ENCODE results near the gene SGMS1. TPM values are rescaled to one million over a fixed set of nuclear protein-coding genes. Genes with fewer than 3 reads are reported as not detected.

SGMS1 gene
- polyA plus RNA-seq, 1 donor from 2014 or later, result 8.0 TPM

DNA sequence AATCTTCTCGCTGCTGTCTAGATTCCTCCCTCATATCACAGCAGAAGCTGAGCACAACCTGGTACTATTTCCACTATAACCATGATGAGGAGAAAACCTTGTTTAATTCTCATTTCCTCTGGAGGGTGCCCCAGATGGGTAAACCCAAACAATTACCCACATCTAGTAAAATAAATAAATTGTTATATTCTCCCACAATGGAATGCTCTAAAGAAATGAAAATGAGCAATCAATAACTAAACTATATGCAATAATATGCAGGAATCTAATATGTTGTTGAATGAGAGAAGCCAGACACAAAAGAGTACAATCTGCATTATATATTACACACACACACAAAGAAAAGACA is 37.0 kb downstream of the SGMS1 start:
- no peak for TF ChIP-seq EZH2 (IDR thresholded peaks at IDR 0.05; ENCODE audit: borderline replicate concordance, insufficient read depth, low read length, poor library complexity, severe bottlenecking)
- TF ChIP-seq SMC3 (conservative IDR thresholded peaks at IDR 0.05; ENCODE audit: poor library complexity), result no peak
- no peak for TF ChIP-seq EP300 (conservative IDR thresholded peaks at IDR 0.05; ENCODE audit: poor library complexity, severe bottlenecking)
- no peak for TF ChIP-seq POLR2AphosphoS5 (IDR thresholded peaks at IDR 0.05)
- TF ChIP-seq TAF1 (IDR thresholded peaks at IDR 0.05; ENCODE audit: low read depth), result no peak
- no peak for TF ChIP-seq RAD21 (conservative IDR thresholded peaks at IDR 0.05)
- no peak for TF ChIP-seq REST (IDR thresholded peaks at IDR 0.05; ENCODE audit: borderline replicate concordance)
- no peak for TF ChIP-seq CTCF (IDR thresholded peaks at IDR 0.05; ENCODE audit: poor library complexity, severe bottlenecking)
- no peak for TF ChIP-seq MXI1 (conservative IDR thresholded peaks at IDR 0.05; ENCODE audit: poor library complexity, severe bottlenecking)
- Histone ChIP-seq H3K27me3 (ENCODE audit: insufficient read depth, low read depth, low read length) (no peaks in the 10 kb centered on the region), H2AFZ (ENCODE audit: low read depth, low read length) (no peak overlapping the region), H4K20me1 (ENCODE audit: insufficient read depth) (no peaks in the 10 kb centered on the region), H3K79me2 (replicated peaks; ENCODE audit: insufficient read depth, low read length) (no peaks in the 10 kb centered on the region), H3K4me3 (ENCODE audit: low read length) (no peak overlapping the region), H3K9me2 (ENCODE audit: insufficient read depth, low read length) (no peaks in the 10 kb centered on the region), H3K4me2 (ENCODE audit: low read length) (no peak overlapping the region), H3K9ac (ENCODE audit: low read length) (no peak overlapping the region), H3K36me3 (ENCODE audit: insufficient read depth, low read length) (no peaks in the 10 kb centered on the region), H3F3A (ENCODE audit: insufficient read depth, low read length, poor library complexity, severe bottlenecking) (no peaks in the 10 kb centered on the region), H3K9me3 (ENCODE audit: low read length) (no peaks in the 10 kb centered on the region), H3K27ac (ENCODE audit: low read length) (no peak overlapping the region)

DNA sequence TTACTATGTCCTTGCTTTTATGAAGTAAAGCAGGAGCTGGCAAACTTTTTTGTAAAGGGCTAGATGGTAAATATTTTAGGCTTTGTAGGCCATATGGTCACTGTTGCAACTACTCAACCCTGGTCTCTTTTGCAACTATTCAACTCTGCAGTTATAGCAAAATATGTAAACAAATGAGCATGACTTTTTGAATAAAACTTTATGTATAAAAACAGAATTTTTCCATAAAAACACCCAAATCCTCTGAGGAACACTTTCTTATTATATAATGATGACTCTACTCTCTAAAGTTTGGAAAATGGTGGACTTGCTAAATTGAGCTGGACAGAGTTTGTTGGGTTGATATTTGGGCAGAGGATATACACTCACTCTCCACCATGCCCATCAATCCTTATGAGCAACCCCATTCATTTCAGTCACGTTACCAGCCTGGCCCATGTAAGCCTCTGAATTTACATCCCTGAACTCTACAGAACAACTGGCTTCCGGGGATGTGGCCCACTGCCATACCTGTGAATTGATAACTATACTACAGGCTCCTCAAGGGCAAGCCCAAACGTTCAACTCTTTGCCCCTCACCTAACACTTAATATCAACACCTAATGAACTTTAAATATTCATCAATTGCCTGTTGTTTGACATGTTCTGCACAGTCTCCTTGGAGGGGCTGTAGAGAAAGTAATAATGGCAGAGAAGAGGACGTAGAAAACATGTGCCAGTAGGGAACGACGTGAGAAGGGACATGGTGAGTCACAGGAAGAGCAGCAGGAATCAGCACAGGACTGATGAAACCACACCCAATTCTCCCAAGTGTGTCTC is 37.6 kb downstream of the SGMS1 start:
- H3F3A ChIP-seq (ENCODE audit: insufficient read depth, low read length, poor library complexity, severe bottlenecking), result no peaks in the 10 kb centered on the region
- no peaks in the 10 kb centered on the region for H3K27me3 ChIP-seq (ENCODE audit: insufficient read depth, low read depth, low read length)
- no peak overlapping the region for H2AFZ ChIP-seq (ENCODE audit: low read depth, low read length)
- H3K4me2 ChIP-seq (ENCODE audit: low read length), result no peak overlapping the region
- no peak overlapping the region for H3K9ac ChIP-seq (ENCODE audit: low read length)
- no peak for TF ChIP-seq RAD21 (conservative IDR thresholded peaks at IDR 0.05)
- TF ChIP-seq EZH2 (IDR thresholded peaks at IDR 0.05; ENCODE audit: borderline replicate concordance, insufficient read depth, low read length, poor library complexity, severe bottlenecking), result no peak
- no peak for TF ChIP-seq CTCF (IDR thresholded peaks at IDR 0.05; ENCODE audit: poor library complexity, severe bottlenecking)
- TF ChIP-seq POLR2AphosphoS5 (IDR thresholded peaks at IDR 0.05), result no peak
- no peak for TF ChIP-seq SMC3 (conservative IDR thresholded peaks at IDR 0.05; ENCODE audit: poor library complexity)
- no peaks in the 10 kb centered on the region for H4K20me1 ChIP-seq (ENCODE audit: insufficient read depth)
- H3K36me3 ChIP-seq (ENCODE audit: insufficient read depth, low read length), result no peaks in the 10 kb centered on the region
- H3K9me2 ChIP-seq (ENCODE audit: insufficient read depth, low read length), result no peaks in the 10 kb centered on the region
- H3K9me3 ChIP-seq (ENCODE audit: low read length), result no peaks in the 10 kb centered on the region
- no peak overlapping the region for H3K27ac ChIP-seq (ENCODE audit: low read length)
- no peak overlapping the region for H3K4me3 ChIP-seq (ENCODE audit: low read length)
- no peaks in the 10 kb centered on the region for H3K79me2 ChIP-seq (replicated peaks; ENCODE audit: insufficient read depth, low read length)

Measured in neural cell (in vitro differentiated cells).